Fibroblast of lung (primary cell): ENCODE results near the gene LITAF. TPM values are rescaled to one million over a fixed set of nuclear protein-coding genes. Genes with fewer than 3 reads are reported as not detected.

ENCODE experiments used
- DNase-seq, 2 donors: peaks; one replicate each; pipeline versions ENCODE4 v3.0.0 to v3.0.0-alpha.2; 2010; ENCODE audit warnings: low read depth in 2 of 2
- H2AFZ ChIP-seq: 2 replicates; pipeline ENCODE4 v1.5.1; 2012; ENCODE audit warnings: low read length, control low read depth, inconsistent platforms
- H3K27ac ChIP-seq: 2 replicates; pipeline ENCODE4 v1.5.1; 2011; ENCODE audit warnings: low read length, control low read depth; ENCODE audit not compliant: insufficient read depth
- H3K27me3 ChIP-seq: 2 replicates; pipeline ENCODE4 v1.5.1; 2011; ENCODE audit warnings: mild to moderate bottlenecking, low read length; ENCODE audit not compliant: control insufficient read depth, insufficient read depth
- H3K36me3 ChIP-seq: 2 replicates; pipeline ENCODE4 v1.5.1; 2011; ENCODE audit warnings: low read length; ENCODE audit not compliant: control insufficient read depth, insufficient read depth
- H3K4me1 ChIP-seq: 2 replicates; pipeline ENCODE4 v1.5.1; 2011; ENCODE audit warnings: low read length; ENCODE audit not compliant: control insufficient read depth, insufficient read depth; ENCODE audit errors: extremely low read depth
- H3K4me2 ChIP-seq: 2 replicates; pipeline ENCODE4 v1.5.1; 2011; ENCODE audit warnings: low read length, control low read depth; ENCODE audit not compliant: insufficient read depth; ENCODE audit errors: extremely low read depth
- H3K4me3 ChIP-seq, 4 experiments: fragments of 200-600 bp in 1 of 4; sonication (generic) in 1 of 4; replicated peaks in 1 of 4; 2 replicates each; pipeline ENCODE4 v1.5.1; 2011 to 2016; ENCODE audit warnings: low read length in 4 of 4, low read depth in 3 of 4, mild to moderate bottlenecking in 3 of 4, control low read depth in 2 of 4, inconsistent platforms in 1 of 4, mixed read lengths in 1 of 4; ENCODE audit not compliant: insufficient read depth in 1 of 4; ENCODE audit errors: control extremely low read depth in 1 of 4
- H3K79me2 ChIP-seq: 2 replicates; pipeline ENCODE4 v1.5.1; 2012; ENCODE audit warnings: mild to moderate bottlenecking, low read length, inconsistent platforms; ENCODE audit not compliant: control insufficient read depth, insufficient read depth
- H3K9ac ChIP-seq: 2 replicates; pipeline ENCODE4 v1.5.1; 2011; ENCODE audit warnings: mild to moderate bottlenecking, low read length, control low read depth; ENCODE audit not compliant: insufficient read depth
- H3K9me3 ChIP-seq: 2 replicates; pipeline ENCODE4 v1.5.1; 2012; ENCODE audit warnings: low read depth, low read length; ENCODE audit not compliant: control insufficient read depth, insufficient read depth
- H4K20me1 ChIP-seq: 2 replicates; pipeline ENCODE4 v1.5.1; 2011; ENCODE audit warnings: low read length; ENCODE audit not compliant: control insufficient read depth, insufficient read depth; ENCODE audit errors: extremely low read depth
- CTCF ChIP-seq, 2 donors: IDR thresholded peaks in 1 of 2; conservative IDR thresholded peaks in 1 of 2; 1 replicate in 1 of 2; 2 replicates in 1 of 2; pipeline ENCODE4 v1.5.1; 2011 to 2012; ENCODE audit warnings: low read length in 2 of 2, control low read depth in 1 of 2, inconsistent platforms in 1 of 2, low read depth in 1 of 2, mild to moderate bottlenecking in 1 of 2
- EZH2 ChIP-seq: IDR thresholded peaks from 2 replicates; pipeline ENCODE4 v1.5.1; 2012; ENCODE audit warnings: low read length, control low read depth, mild to moderate bottlenecking; ENCODE audit errors: missing control alignments
- polyA plus RNA-seq, 2 donors: library from polyadenylated mRNA; depleted of rRNA in 1 of 2; stranded (reverse) in 1 of 2; unstranded in 1 of 2; fragments of >200 nt; gene quantifications; 2 replicates each; pipeline ENCODE4 v1.2.1, GENCODE V29; 2011 to 2012; ENCODE audit warnings: missing spikeins in 1 of 2
- total RNA-seq: library from RNA; depleted of rRNA; stranded (reverse); fragments of >200 nt; gene quantifications from 2 replicates; pipeline ENCODE4 v1.2.1, GENCODE V29; 2014

Gene LITAF
- total and polyA plus RNA-seq, 2 donors (not counting 1 experiment from before 2014, with no cell fraction given), result 79.6 to 162 TPM

GRCh38 chr16:11583166-11583565 is 3.6 kb downstream of the LITAF start:
- peak overlapping the region; percentile 13 for H3K4me2 ChIP-seq
- H3K4me3 ChIP-seq, result peak overlapping the region in 2 of 4 experiments; percentile 7 to 87
- H3K9ac ChIP-seq, result no peak overlapping the region
- H3K36me3 ChIP-seq, result peaks cover 2% of the 10 kb centered on the region
- DNase-seq, result peak; percentile 33 to 95
- peaks cover 9% of the 10 kb centered on the region for H3K4me1 ChIP-seq
- H3K27me3 ChIP-seq, result no peaks in the 10 kb centered on the region
- no peaks in the 10 kb centered on the region for H4K20me1 ChIP-seq
- TF ChIP-seq EZH2, result no peak
- TF ChIP-seq CTCF (conservative IDR thresholded peaks at IDR 0.05 in 1 of 2, IDR thresholded peaks at IDR 0.05 in 1 of 2; ENCODE audit: low read depth in 1 of 2, low read length in 2 of 2), result no peak
- no peaks in the 10 kb centered on the region for H3K9me3 ChIP-seq
- H2AFZ ChIP-seq, result no peak overlapping the region
- H3K79me2 ChIP-seq, result peaks cover 51% of the 10 kb centered on the region
- H3K27ac ChIP-seq, result no peak overlapping the region

GRCh38 chr16:11582157-11582814 is 4.4 kb downstream of the LITAF start:
- Histone ChIP-seq H3K4me1 (peaks cover 9% of the 10 kb centered on the region), H3K4me3 (no peak overlapping the region), H3K4me2 (no peak overlapping the region), H3K9ac (no peak overlapping the region), H3K9me3 (no peaks in the 10 kb centered on the region), H3K27me3 (no peaks in the 10 kb centered on the region), H3K36me3 (peaks cover 2% of the 10 kb centered on the region), H2AFZ (no peak overlapping the region), H4K20me1 (no peaks in the 10 kb centered on the region), H3K79me2 (peaks cover 55% of the 10 kb centered on the region), H3K27ac (no peak overlapping the region)
- no peak for DNase-seq
- TF ChIP-seq CTCF (conservative IDR thresholded peaks at IDR 0.05 in 1 of 2, IDR thresholded peaks at IDR 0.05 in 1 of 2; ENCODE audit: low read depth in 1 of 2, low read length in 2 of 2) (no peak), EZH2 (no peak)

GRCh38 chr16:11581678-11582077 is 5.0 kb downstream of the LITAF start:
- Histone ChIP-seq H3K27ac (no peak overlapping the region), H3K79me2 (peaks cover 57% of the 10 kb centered on the region), H3K4me1 (peaks cover 9% of the 10 kb centered on the region), H3K36me3 (peaks cover 2% of the 10 kb centered on the region), H3K4me2 (no peak overlapping the region), H3K4me3 (no peak overlapping the region), H3K9me3 (no peaks in the 10 kb centered on the region), H3K9ac (no peak overlapping the region), H2AFZ (no peak overlapping the region), H4K20me1 (no peaks in the 10 kb centered on the region), H3K27me3 (no peaks in the 10 kb centered on the region)
- DNase-seq, result no peak
- TF ChIP-seq CTCF (conservative IDR thresholded peaks at IDR 0.05 in 1 of 2, IDR thresholded peaks at IDR 0.05 in 1 of 2; ENCODE audit: low read depth in 1 of 2, low read length in 2 of 2) (no peak), EZH2 (no peak)
